ENCODE measurements around the gene ZNF429. TPM values are rescaled to one million over a fixed set of nuclear protein-coding genes. Genes with fewer than 3 reads are reported as not detected.

The ZNF429 gene
- total and polyA plus RNA-seq, 2 experiments from 2014 or later: 12.8 to 19.9 TPM

GRCh38 chr19:21587549-21587948, 82.1 kb downstream of the ZNF429 start:
- no peak for DNase-seq (ENCODE audit: low spot score)
- Histone ChIP-seq H3K4me3 (no peak overlapping the region), H2AFZ (no peak overlapping the region), H4K20me1 (ENCODE audit: insufficient read depth, poor library complexity, severe bottlenecking) (no peaks in the 10 kb centered on the region), H3K27ac (no peak overlapping the region), H3K4me2 (peak overlapping the region; percentile 85), H3K9me3 (ENCODE audit: low read depth) (peaks cover 4% of the 10 kb centered on the region), H3K9me2 (replicated peaks; ENCODE audit: insufficient read depth) (no peaks in the 10 kb centered on the region), H3K36me3 (replicated peaks; ENCODE audit: insufficient read depth, low read depth) (no peaks in the 10 kb centered on the region), H3K27me3 (no peaks in the 10 kb centered on the region), H3K79me2 (no peaks in the 10 kb centered on the region), H3K4me1 (ENCODE audit: insufficient read depth) (no peaks in the 10 kb centered on the region)
- no peak for TF ChIP-seq EZH2 (IDR thresholded peaks at IDR 0.05; ENCODE audit: borderline replicate concordance)
- no peak for TF ChIP-seq CTCF (IDR thresholded peaks at IDR 0.05; ENCODE audit: poor library complexity)
- no peak for TF ChIP-seq EZH2phosphoT487 (IDR thresholded peaks at IDR 0.05; ENCODE audit: low read depth, severe bottlenecking, unreplicated experiment)
- 84% methylated on average over 4 of the region's 5 CpGs for WGBS (ENCODE audit: low lambda C conversion rate, missing lambda C conversion rate)

- Histone ChIP-seq H3K4me1 (ENCODE audit: insufficient read depth) (no peaks in the 10 kb centered on the region), H3K27ac (no peak overlapping the region), H3K9me3 (ENCODE audit: low read depth) (peaks cover 2% of the 10 kb centered on the region), H3K27me3 (no peaks in the 10 kb centered on the region), H3K36me3 (replicated peaks; ENCODE audit: insufficient read depth, low read depth) (no peaks in the 10 kb centered on the region), H3K4me2 (no peak overlapping the region), H4K20me1 (ENCODE audit: insufficient read depth, poor library complexity, severe bottlenecking) (no peaks in the 10 kb centered on the region), H3K4me3 (no peak overlapping the region), H2AFZ (no peak overlapping the region), H3K9me2 (replicated peaks; ENCODE audit: insufficient read depth) (no peaks in the 10 kb centered on the region), H3K79me2 (no peaks in the 10 kb centered on the region)
- 70% methylated on average over 7 of the region's 7 CpGs for WGBS (ENCODE audit: low lambda C conversion rate, missing lambda C conversion rate)
- TF ChIP-seq CTCF (IDR thresholded peaks at IDR 0.05; ENCODE audit: poor library complexity) (no peak), EZH2 (IDR thresholded peaks at IDR 0.05; ENCODE audit: borderline replicate concordance) (no peak), EZH2phosphoT487 (IDR thresholded peaks at IDR 0.05; ENCODE audit: low read depth, severe bottlenecking, unreplicated experiment) (no peak)
- no peak for DNase-seq (ENCODE audit: low spot score)
These were observed 82.7 kb downstream of the ZNF429 start for GRCh38 chr19:21588065-21588601.

- no peaks in the 10 kb centered on the region for H3K27me3 ChIP-seq
- no peaks in the 10 kb centered on the region for H3K9me2 ChIP-seq (replicated peaks; ENCODE audit: insufficient read depth)
- no peak overlapping the region for H3K4me3 ChIP-seq
- H3K36me3 ChIP-seq (replicated peaks; ENCODE audit: insufficient read depth, low read depth): no peaks in the 10 kb centered on the region
- no peaks in the 10 kb centered on the region for H4K20me1 ChIP-seq (ENCODE audit: insufficient read depth, poor library complexity, severe bottlenecking)
- H3K4me1 ChIP-seq (ENCODE audit: insufficient read depth): no peaks in the 10 kb centered on the region
- H3K4me2 ChIP-seq: no peak overlapping the region
- 48% methylated on average over 2 of the region's 2 CpGs for WGBS (ENCODE audit: low lambda C conversion rate, missing lambda C conversion rate)
- H3K9me3 ChIP-seq (ENCODE audit: low read depth): no peaks in the 10 kb centered on the region
- H3K79me2 ChIP-seq: no peaks in the 10 kb centered on the region
- DNase-seq (ENCODE audit: low spot score): no peak
- H2AFZ ChIP-seq: no peak overlapping the region
- H3K27ac ChIP-seq: no peak overlapping the region
- TF ChIP-seq CTCF (IDR thresholded peaks at IDR 0.05; ENCODE audit: poor library complexity) (no peak), EZH2phosphoT487 (IDR thresholded peaks at IDR 0.05; ENCODE audit: low read depth, severe bottlenecking, unreplicated experiment) (no peak), EZH2 (IDR thresholded peaks at IDR 0.05; ENCODE audit: borderline replicate concordance) (no peak)
These were observed 85.5 kb downstream of the ZNF429 start for GRCh38 chr19:21590867-21591266.

All from hepatocyte (in vitro differentiated cells).